Head of caudate nucleus (tissue), 42 donors: ENCODE data around the gene MAPK14.
"Not testable (repeated sequence)": the region's sequence is repeated elsewhere in the genome, so short reads cannot be mapped to it uniquely, and the experiment has no call there.

Experiments used
- DNase-seq, 42 donors: peaks; one replicate each; pipeline versions ENCODE4 v3.0.0 to v3.0.0-alpha.2; 2020 to 2021; ENCODE audit warnings: mixed read lengths in 7 of 42
- intact Hi-C: fragments of 100-400 bp; cut with DNase I; formaldehyde crosslinking; loops from one replicate; pipeline ENCODE4 v1.15.0; 2022

Gene MAPK14

GRCh38 chr6:36027501-36028087 is at the start of gene MAPK14:
MAPK14 (plus strand) TSS chr6:36027808; CDS start chr6:36028158, 350 bp downstream.
- DNase-seq, result peak; percentile 95 to 100 (median 99)
- intact Hi-C loops, result loop anchor here (1.0 to 10.0 kb wide), 3 partner anchors 68 to 327 kb away; partner anchors contain the start of gene BRPF3

GRCh38 chr6:35980126-35980525 is 47.5 kb upstream of the MAPK14 start:
- intact Hi-C loops, DNase-seq: not testable (repeated sequence)

- intact Hi-C loops, result no loop called here
- DNase-seq, result no peak
Measured at GRCh38 chr6:35980991-35981645, 46.5 kb upstream of the MAPK14 start.

- intact Hi-C loops, result no loop called here
- DNase-seq, result no peak
Measured at GRCh38 chr6:35984701-35985100, 42.9 kb upstream of the MAPK14 start.

- DNase-seq, intact Hi-C loops: not testable (repeated sequence)
Measured at GRCh38 chr6:35988047-35988446, 39.6 kb upstream of the MAPK14 start.

- DNase-seq, result no peak
- intact Hi-C loops, result no loop called here
Measured at GRCh38 chr6:35993150-35993549, 34.5 kb upstream of the MAPK14 start.

GRCh38 chr6:36000451-36000850 is 27.2 kb upstream of the MAPK14 start:
- DNase-seq, result no peak
- intact Hi-C loops, result no loop called here

GRCh38 chr6:36015666-36016065 is 11.9 kb upstream of the MAPK14 start:
- intact Hi-C loops, result no loop called here
- DNase-seq, result no peak

GRCh38 chr6:36018339-36018738 is 9.3 kb upstream of the MAPK14 start:
- intact Hi-C loops, result no loop called here
- DNase-seq, result no peak

GRCh38 chr6:36019167-36019566 is 8.4 kb upstream of the MAPK14 start:
- intact Hi-C loops, result no loop called here
- no peak for DNase-seq

GRCh38 chr6:36020154-36020553 is 7.5 kb upstream of the MAPK14 start:
- no peak for DNase-seq
- intact Hi-C loops, result loop anchor here (10.0 kb wide), 1 partner anchor 335 kb away; no protein-coding TSS in a partner anchor

GRCh38 chr6:36023996-36024795 is 3.4 kb upstream of the MAPK14 start, which contains the start of gene SLC26A8:
SLC26A8 (minus strand) TSS chr6:36024641; CDS start chr6:36019707, 4,934 bp downstream.
- intact Hi-C loops, result loop anchor here (10.0 kb wide), 1 partner anchor 331 kb away; no protein-coding TSS in a partner anchor
- DNase-seq, result peak in 30 of 42 donors; percentile 7 to 57 (median 32)

- intact Hi-C loops, result loop anchor here (5.0 to 10.0 kb wide), 2 partner anchors 172 to 329 kb away; partner anchors contain the start of gene BRPF3
- no peak for DNase-seq
Measured at GRCh38 chr6:36025260-36025931, 2.2 kb upstream of the MAPK14 start.

- DNase-seq, result no peak
- intact Hi-C loops, result loop anchor here (5.0 to 10.0 kb wide), 2 partner anchors 171 to 329 kb away; partner anchors contain the start of gene BRPF3
Measured at GRCh38 chr6:36025932-36026327, 1.7 kb upstream of the MAPK14 start.

GRCh38 chr6:36028088-36028876 is 674 bp downstream of the MAPK14 start:
- intact Hi-C loops, result loop anchor here (5.0 to 10.0 kb wide), 2 partner anchors 169 to 327 kb away; partner anchors contain the start of gene BRPF3

GRCh38 chr6:36028877-36029324 is 1.3 kb downstream of the MAPK14 start:
- peak; percentile 40 to 92 (median 68) for DNase-seq
- intact Hi-C loops, result loop anchor here (5.0 to 10.0 kb wide), 2 partner anchors 168 to 326 kb away; partner anchors contain the start of gene BRPF3

More at GRCh38 chr6:36028088-36028876, 674 bp downstream of the MAPK14 start:
- peak in 40 of 42 donors; percentile 14 to 66 (median 38) for DNase-seq

GRCh38 chr6:36029464-36029863 is 1.9 kb downstream of the MAPK14 start:
- intact Hi-C loops, result loop anchor here (5.0 to 10.0 kb wide), 2 partner anchors 168 to 325 kb away; partner anchors contain the start of gene BRPF3
- DNase-seq, result no peak

GRCh38 chr6:36032261-36032660 is 4.7 kb downstream of the MAPK14 start:
- intact Hi-C loops, result no loop called here
- DNase-seq, result no peak
